Measurements from ENCODE around the gene CCDC192. TPM values are rescaled to one million over a fixed set of nuclear protein-coding genes. Genes with fewer than 3 reads are reported as not detected.

The CCDC192 gene
- total RNA-seq, 2 donors from 2014 or later: not detected

DNA sequence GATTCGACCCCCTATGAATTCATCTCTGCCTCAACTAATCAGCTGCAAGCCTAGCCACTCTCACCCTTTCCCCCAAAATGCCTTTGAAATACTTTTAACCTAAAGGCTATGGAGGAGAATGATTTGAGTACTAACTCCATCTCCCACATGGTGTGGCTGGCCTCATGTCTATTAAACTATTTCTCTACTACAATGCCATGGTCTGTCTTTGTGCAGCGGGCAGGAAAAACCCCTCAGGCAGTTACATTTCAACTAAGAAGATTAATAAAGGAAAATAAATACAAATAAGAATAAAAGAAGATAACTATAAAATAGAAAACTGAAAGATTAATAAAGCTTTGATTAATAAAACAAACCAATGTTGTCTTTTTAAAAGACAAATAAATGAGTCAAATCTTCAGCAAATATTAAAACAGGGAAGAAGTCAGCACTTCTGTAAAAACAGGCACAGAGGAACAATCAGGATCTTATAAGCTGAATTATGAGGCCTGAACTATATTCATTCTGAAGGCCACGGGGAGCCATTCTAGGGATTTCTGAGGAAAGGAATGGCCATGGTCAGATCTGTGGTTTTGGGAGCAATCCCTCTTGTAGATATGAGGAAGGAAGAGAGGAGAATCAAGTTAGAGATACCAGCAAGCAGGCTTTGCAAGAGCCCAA is 264.3 kb downstream of the CCDC192 start:
- H3K4me1 ChIP-seq: no peaks in the 10 kb centered on the region
- no peak for ATAC-seq

DNA sequence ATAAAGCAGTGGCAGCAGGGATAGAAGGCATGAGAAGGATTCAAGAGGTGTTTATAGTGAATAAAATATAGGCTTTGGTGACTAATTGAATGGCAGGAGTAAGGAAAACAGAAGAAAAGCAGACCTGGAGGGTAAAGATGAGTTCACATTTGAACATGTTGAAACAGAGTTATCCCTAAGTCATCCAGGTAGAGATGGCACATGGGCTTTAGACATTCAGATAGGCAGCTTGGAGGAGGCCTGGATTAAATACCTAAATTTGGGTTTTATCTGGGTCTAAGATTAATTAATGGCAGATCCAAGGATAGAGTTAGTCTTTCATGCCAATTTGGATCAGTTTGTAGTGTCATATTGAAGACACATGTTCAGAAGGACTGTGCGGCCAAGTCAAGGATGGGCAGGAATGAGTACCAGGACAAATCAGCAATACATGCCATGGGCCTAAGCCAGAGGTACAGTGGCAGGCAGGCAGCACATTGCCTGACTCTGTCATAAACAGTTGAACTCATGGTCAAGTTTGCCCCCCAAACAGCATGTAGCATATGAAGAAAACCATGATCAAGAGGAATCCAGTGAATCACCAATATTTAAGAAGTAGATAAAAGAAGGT is 264.9 kb downstream of the CCDC192 start:
- H3K4me3 ChIP-seq: no peak overlapping the region
- no peaks in the 10 kb centered on the region for H3K4me1 ChIP-seq
- no peak overlapping the region for H3K27ac ChIP-seq
- no peaks in the 10 kb centered on the region for H3K27me3 ChIP-seq
- intact Hi-C loops (cut with DNase I): no loop called here
- H3K9me3 ChIP-seq: no peaks in the 10 kb centered on the region
- TF ChIP-seq, protein P1, sequence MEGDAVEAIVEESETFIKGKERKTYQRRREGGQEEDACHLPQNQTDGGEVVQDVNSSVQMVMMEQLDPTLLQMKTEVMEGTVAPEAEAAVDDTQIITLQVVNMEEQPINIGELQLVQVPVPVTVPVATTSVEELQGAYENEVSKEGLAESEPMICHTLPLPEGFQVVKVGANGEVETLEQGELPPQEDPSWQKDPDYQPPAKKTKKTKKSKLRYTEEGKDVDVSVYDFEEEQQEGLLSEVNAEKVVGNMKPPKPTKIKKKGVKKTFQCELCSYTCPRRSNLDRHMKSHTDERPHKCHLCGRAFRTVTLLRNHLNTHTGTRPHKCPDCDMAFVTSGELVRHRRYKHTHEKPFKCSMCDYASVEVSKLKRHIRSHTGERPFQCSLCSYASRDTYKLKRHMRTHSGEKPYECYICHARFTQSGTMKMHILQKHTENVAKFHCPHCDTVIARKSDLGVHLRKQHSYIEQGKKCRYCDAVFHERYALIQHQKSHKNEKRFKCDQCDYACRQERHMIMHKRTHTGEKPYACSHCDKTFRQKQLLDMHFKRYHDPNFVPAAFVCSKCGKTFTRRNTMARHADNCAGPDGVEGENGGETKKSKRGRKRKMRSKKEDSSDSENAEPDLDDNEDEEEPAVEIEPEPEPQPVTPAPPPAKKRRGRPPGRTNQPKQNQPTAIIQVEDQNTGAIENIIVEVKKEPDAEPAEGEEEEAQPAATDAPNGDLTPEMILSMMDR (IDR thresholded peaks at IDR 0.05): no peak
- TF ChIP-seq POLR2A (IDR thresholded peaks at IDR 0.05): no peak
- H3K36me3 ChIP-seq (replicated peaks in 1 of 2; ENCODE audit: insufficient read depth in 1 of 2, low read depth in 2 of 2): no peaks in the 10 kb centered on the region
- no peak for ATAC-seq
- WGBS, 2 donors: 91 to 100% methylated on average over 1 of the region's 1 CpG
- DNase-seq: no peak

More for the DNA sequence above, 264.3 kb downstream of the CCDC192 start:
- intact Hi-C loops (cut with DNase I): no loop called here
- no peak overlapping the region for H3K4me3 ChIP-seq
- no peaks in the 10 kb centered on the region for H3K36me3 ChIP-seq (replicated peaks in 1 of 2; ENCODE audit: insufficient read depth in 1 of 2, low read depth in 2 of 2)
- TF ChIP-seq POLR2A (IDR thresholded peaks at IDR 0.05): no peak
- TF ChIP-seq, protein P1 (IDR thresholded peaks at IDR 0.05): no peak
- H3K9me3 ChIP-seq: no peaks in the 10 kb centered on the region
- no peak overlapping the region for H3K27ac ChIP-seq
- DNase-seq: no peak
- no peaks in the 10 kb centered on the region for H3K27me3 ChIP-seq
- 86 to 95% methylated on average over 3 of the region's 3 CpGs for WGBS, 2 donors

DNA sequence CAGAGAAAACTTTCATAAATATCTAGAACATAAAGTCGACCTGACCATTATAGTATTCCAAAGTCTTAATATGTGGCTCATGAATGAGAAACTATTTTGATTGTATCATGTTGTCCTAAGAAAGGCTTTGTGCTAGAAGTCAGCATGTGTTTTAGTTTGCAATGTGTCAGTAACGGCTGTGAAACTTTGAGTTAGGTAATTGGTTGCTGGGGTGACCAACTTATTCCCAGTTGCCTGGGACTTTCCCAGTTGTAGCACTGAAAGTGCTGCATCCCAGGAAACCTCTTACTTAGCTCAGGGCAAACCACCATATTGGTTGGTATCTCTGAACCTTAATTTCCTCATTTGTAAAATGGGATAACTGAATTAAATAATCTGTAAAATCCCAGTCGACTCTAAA is 265.8 kb downstream of the CCDC192 start:
- H3K36me3 ChIP-seq (replicated peaks in 1 of 2; ENCODE audit: insufficient read depth in 1 of 2, low read depth in 2 of 2): no peaks in the 10 kb centered on the region
- DNase-seq (no peak), ATAC-seq (peak; percentile 48)
- H3K9me3 ChIP-seq: no peaks in the 10 kb centered on the region
- intact Hi-C loops (cut with DNase I): no loop called here
- no peaks in the 10 kb centered on the region for H3K27me3 ChIP-seq
- no peak overlapping the region for H3K27ac ChIP-seq
- no peaks in the 10 kb centered on the region for H3K4me1 ChIP-seq
- WGBS, 2 donors: 74 to 80% methylated on average over 3 of the region's 3 CpGs
- TF ChIP-seq, protein P1 (IDR thresholded peaks at IDR 0.05): no peak
- TF ChIP-seq POLR2A (IDR thresholded peaks at IDR 0.05): no peak
- H3K4me3 ChIP-seq: no peak overlapping the region

DNA sequence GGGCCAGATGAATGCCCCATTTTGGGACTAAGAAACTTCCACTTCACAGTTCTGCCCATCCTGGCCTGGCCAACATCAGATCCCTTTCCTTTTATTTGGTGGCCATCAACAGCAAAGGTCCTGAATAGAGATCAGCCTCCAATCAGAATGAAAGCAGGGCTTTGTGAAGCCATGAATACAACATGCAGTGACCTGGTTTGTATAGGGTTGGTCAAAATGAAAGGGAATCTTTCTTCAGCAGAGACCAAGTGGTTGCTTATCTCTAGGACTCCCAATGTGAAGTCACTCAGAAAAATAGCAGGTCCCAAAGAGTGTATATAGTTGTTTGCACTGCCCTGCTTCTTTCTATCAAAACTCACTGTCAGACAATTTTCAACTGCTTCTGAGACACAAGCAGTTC is 266.5 kb downstream of the CCDC192 start:
- Histone ChIP-seq H3K27me3 (no peaks in the 10 kb centered on the region), H3K36me3 (replicated peaks in 1 of 2; ENCODE audit: insufficient read depth in 1 of 2, low read depth in 2 of 2) (no peaks in the 10 kb centered on the region), H3K27ac (no peak overlapping the region), H3K4me3 (no peak overlapping the region), H3K9me3 (no peaks in the 10 kb centered on the region), H3K4me1 (no peaks in the 10 kb centered on the region)
- intact Hi-C loops (cut with DNase I): no loop called here
- ATAC-seq (no peak), DNase-seq (no peak)
- TF ChIP-seq POLR2A (IDR thresholded peaks at IDR 0.05): no peak
- TF ChIP-seq, protein P1 (IDR thresholded peaks at IDR 0.05): no peak

DNA sequence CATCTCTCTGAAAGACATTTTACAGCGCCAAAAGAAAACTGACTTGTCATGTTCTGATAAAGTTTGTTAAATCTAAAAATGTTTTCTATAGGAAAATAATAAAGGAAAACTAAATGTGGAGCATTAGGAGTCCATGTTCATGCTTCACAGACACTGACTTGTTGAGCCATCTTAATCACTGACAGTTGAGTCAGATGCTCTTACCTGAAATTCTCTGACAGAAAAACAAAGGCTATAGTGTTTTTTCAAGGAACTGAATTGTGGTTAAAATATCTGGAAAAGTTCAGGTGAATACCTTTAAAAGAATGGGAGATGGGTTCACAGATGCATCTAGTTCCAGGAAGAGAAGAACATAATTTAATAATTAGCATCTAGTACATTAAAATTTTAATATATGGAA is 266.9 kb downstream of the CCDC192 start:
- ATAC-seq (no peak), DNase-seq (no peak)
- Histone ChIP-seq H3K27me3 (no peaks in the 10 kb centered on the region), H3K9me3 (no peaks in the 10 kb centered on the region), H3K36me3 (replicated peaks in 1 of 2; ENCODE audit: insufficient read depth in 1 of 2, low read depth in 2 of 2) (no peaks in the 10 kb centered on the region), H3K27ac (no peak overlapping the region), H3K4me3 (no peak overlapping the region), H3K4me1 (no peaks in the 10 kb centered on the region)
- intact Hi-C loops (cut with DNase I): no loop called here
- WGBS, 2 donors: 97 to 100% methylated on average over 1 of the region's 1 CpG
- TF ChIP-seq POLR2A (IDR thresholded peaks at IDR 0.05): no peak
- TF ChIP-seq, protein P1 (IDR thresholded peaks at IDR 0.05): no peak
